CD4-positive, alpha-beta T cell treated with Interleukin-12 subunit alpha and Interleukin-12 subunit beta, for 1 hour (primary cell): ENCODE measurements around the gene LANCL3.
"Not testable (repeated sequence)": the region's sequence is repeated elsewhere in the genome, so short reads cannot be mapped to it uniquely, and the experiment has no call there.

Experiments
- DNase-seq: peaks from one replicate; pipeline ENCODE4 v3.0.0-alpha.2; 2020

The LANCL3 gene

DNA sequence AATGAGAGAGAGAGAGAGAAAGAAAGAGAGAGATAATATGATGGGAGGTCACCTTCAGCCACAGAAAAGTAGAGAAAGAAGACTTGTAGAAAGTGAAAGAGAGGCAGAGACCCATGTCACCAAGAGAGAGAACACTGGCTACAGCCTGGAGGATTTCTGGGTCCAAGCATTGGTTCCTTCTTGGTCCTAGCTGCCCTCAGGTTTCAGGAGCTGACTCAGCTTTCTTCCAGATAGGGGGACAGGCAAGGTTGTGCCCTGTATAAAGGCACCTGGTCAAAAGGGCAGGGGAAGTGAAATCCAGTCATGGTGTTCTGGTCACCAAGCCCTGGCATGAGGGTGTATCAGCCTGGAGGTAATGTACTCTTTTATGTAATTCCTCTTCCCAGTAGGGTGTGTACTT is 66.6 kb downstream of the LANCL3 start:
- DNase-seq: no peak

DNA sequence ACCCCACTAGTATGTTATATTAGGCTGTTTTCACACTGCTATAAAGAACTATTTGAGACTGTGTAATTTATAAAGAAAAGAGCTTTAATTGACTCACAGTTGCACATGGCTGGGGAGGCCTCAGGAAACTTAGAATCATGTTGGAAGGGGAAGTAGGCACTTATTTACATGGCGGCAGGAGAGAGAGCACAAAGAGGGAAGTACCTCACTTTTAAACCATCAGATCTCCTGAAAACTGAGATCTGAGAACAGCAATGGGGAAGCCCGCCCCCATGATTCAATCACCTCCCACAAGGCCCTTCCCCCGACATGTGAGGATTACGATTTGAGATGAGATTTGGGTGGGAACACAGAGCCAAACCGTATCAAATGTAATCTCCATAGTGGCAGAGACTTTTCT is 68.7 kb downstream of the LANCL3 start:
- no peak for DNase-seq

DNA sequence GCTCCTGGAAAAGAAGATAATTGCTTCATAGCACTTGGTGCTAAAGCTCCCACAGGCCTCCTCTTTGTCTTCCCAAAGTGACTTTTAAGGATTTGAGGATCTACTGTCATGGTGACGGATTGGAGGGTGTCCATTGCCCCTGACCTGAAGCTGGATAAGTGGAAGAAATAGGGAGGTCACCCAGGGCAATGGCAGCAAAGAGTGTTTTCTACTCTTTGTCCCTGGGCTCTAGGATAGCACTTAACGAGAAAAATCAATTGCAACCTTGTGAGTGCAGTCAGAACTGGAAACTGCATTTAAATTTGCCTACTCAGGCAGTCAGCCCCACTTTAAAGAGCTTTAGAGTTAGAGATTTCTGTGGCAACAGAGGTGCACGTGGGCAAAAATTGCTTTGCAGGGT is 70.4 kb downstream of the LANCL3 start:
- no peak for DNase-seq

DNA sequence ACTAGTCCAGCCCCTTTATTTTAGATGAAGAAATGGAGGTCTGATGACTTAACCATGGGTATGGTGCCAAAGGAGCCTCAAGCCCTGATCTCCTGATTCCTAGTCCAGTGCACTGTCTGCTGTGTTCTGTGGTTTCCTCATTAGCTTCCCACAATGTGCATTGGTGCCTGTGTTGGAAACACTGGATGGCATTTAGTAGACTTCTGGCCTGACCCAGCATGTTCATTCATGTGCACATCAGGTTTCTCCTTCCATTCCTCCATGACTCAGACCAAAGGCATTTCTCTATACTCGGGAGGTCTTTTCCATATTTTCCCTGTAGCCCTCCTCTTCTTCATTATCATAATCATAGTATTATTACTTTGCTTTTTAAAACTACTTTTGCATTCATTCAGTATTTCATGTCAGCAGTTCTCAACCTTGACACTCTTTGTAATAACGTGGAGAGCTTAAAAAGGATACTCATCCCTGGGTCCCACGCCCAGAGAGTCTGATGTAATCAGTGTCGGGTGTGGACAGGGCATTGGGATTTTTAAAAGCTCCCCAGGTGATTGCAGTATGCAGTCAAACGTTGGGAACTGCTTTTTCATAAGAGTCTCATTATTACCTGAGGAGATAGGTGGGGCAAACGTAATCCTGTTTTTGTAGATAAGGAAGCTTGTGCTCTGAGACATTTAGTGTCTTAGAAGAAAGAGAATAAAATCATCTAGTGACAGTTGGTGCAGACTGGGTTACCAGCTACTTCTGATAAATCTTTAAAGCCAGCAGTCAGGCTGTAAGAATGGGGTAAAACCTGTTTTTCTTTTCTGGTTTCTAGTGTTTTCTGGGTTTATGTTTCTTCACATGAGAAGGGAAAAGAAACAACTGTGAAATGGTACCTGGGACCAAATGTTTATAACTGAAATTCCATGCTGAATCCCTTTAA is 73.2 kb downstream of the LANCL3 start:
- no peak for DNase-seq

DNA sequence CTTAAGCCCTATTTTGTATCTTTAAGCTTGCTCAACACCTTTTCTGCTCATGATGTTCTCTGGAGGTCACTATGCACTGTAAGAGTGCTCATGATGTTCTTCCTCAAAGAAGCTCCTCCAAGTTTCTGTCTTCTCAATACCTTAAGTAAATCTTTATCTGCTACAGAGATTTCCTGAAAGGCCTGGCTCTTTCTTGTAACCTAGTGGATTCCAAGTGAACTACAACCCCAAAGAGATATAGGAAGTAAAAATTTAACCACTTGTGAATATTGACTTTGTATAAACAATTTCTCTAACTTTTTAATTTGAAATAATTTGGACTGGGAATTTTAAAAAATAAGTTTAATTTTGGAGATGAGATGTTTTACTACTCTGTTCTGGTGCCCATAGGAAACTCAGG is 74.8 kb downstream of the LANCL3 start:
- DNase-seq: no peak

DNA sequence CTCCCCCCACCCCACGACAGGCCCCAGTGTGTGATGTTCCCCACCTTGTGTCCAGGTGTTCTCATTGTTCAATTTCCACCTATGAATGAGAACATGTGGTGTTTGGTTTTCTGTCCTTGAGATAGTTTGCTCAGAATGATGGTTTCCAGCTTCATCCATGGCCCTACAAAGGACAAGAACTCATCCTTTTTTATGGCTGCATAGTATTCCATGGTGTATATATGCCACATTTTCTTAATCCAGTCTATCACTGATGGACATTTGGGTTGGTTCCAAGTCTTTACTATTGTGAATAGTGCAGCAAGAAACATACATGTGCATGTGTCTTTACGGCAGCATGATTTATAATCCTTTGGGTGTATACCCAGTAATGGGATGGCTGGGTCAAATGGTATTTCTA is 79.4 kb downstream of the LANCL3 start:
- DNase-seq: not testable (repeated sequence)

DNA sequence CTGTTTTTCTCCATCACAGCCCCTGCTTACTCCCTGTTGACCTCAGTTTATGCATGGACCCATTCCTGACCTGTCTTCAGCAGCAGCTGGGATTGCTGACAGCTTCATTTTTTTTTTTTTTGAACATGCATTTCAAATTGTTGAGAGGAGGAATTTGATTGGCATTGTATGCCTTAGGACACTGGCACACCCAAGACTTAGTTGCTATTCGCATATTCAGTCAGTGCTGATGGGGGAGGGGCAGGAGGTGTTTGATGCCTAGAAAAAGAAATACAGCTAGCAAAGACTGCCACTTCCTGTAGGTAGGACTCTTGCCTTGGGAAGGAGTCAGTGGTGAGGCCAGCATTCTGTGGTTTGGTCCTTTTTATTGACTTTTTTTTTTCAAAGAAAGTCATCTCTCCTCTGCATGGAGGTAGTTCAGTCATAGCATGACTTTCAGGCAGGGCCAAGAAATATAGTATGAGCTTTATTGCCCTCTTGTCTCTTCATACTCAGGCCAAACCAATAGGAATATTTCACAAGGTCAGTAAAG is 80.5 kb downstream of the LANCL3 start:
- no peak for DNase-seq

DNA sequence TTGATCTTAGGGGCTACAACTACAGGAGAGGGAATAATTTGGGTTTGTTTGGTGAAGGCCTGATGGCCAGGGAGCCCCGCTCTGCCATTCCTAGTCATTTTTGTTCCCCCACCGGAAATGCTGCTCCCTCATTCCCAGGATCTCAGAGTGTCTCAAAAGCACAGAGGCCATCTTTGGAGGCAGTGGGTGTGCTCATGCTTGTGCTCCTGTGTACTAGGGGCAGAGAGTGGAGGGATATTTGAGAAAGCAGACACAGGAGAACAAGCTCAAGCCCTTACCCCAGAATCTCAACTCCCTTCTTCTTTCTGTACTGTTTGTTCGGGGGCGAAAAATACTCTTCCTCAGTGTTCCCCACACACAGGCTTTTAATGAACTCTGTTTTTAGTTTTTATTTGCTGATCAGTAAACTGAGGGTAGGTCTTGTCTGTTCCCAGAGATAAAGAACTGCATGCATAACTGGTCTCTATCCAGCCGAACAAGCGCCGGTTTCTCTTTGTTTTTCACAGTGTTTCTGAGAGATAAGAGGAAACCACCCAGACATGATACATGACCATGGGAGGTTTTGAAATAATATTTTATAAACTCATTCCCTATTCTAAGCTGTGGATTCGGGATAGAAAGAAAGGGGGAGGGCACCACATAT is 81.2 kb downstream of the LANCL3 start:
- DNase-seq: no peak

DNA sequence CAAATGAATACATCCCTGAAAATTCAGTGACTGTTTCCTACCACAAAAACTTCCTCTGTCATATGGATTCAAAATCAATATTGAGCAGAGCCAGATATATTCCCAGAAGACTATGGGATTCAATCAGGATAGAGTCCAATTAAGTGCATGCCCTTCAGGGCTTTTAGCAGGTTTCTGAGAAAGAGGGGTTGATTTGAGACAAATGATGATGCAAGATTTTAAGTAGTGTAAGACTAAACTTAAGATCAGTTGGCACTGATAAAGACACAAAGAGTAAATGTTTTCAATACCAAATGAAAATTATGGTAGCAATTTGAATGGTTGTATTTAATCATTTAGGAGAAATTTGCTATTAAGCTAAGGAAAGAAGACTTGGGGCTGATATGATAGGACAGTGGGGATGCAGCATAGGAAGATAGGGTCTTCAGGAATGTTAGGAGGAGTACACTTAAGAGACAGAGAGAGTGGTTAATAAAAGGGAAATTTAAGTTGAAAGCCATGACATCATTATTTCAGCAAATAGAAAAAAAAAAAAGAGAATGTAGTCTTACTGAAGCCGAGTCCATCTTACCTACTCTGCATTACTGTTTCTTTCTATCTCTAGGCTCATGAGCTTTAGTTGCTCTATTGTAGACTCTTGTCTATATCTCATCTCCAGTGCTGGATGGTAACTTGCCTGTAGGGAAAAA is 82.1 kb downstream of the LANCL3 start:
- DNase-seq: no peak

DNA sequence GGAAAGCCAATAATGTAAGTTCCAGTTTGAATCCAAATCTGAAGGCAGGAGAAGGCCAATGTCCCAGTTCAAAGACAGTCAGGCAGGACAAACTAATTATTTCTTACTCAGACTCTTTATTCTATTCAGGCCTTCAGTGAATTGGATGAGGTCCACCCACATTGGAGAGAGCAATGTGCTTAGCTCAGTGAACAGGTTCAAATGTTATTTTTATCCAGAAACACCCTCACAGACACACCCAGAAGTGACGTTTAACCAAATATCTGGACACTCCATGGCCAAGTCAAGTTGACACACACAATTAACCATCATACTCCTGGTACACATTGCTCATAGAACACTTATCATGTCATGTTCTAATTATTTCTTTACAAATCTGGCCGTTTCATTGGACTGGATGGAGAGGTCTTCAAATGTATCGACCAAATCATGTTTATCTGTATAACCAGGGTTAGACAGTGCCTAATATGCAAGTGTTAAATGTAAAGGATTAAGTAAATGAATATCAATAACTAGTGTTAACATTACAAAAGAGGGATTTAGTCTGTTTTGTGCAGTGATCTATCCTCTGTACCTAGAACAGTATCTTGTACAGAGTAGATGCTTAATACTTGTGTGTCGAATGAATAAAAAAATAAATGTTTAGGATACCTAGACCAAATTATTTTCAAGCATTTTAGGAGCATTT is 87.0 kb downstream of the LANCL3 start:
- DNase-seq: no peak

DNA sequence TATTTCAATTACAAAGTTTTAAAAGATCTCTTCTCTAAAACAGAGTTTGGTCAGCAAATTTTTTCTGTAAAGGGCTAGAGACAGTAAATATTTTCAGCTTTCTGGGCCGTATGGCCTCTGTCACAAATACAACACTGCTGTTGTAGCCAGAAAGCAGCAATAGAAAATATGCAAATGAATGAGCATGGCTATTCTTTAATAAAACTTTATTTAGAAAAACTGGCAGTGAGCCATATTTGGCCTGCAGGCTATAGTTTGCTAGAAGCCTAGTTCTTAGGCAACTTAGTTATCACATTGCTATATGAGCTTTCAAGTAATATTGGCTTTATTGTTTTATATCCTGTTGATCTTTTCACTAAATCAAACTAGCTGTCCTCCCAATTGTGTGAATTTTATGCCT is 87.6 kb downstream of the LANCL3 start:
- DNase-seq: no peak

DNA sequence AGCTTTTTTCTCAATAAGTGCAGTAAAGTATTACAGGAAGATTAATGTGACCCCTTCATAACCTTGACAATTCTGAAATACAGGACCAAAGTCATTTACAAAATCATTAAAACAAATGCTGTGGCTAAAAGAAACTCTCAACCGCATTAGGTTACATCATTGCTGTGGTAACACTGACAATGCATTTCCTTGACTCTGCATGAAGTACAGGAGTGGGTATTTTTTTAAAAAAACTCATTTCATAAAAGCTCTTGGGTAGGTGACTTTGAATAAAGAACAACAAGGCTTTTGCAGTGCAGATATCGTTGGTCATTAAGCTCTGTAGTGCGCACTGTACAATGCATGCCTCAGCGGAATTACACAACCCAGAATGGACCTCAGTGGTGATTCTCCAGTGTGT is 90.7 kb downstream of the LANCL3 start:
- no peak for DNase-seq

DNA sequence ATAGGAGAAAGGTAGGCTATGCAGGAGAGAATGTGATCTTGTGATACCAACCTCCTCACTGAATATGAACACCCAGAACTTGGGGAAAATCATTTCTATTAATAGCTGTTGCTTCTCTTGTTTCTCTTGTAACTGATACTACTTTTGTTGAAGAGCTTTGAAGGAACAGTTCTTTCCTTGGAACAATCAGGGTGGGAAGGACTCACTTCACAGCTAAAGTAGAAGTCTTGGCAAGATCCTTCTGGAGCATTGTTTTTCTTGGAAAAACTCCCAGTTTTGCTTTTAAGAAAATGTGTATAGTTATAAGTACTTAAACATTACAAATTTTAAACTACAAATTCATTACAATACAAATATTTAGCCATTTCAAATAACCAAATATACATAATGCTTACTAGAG is 95.1 kb downstream of the LANCL3 start:
- no peak for DNase-seq

DNA sequence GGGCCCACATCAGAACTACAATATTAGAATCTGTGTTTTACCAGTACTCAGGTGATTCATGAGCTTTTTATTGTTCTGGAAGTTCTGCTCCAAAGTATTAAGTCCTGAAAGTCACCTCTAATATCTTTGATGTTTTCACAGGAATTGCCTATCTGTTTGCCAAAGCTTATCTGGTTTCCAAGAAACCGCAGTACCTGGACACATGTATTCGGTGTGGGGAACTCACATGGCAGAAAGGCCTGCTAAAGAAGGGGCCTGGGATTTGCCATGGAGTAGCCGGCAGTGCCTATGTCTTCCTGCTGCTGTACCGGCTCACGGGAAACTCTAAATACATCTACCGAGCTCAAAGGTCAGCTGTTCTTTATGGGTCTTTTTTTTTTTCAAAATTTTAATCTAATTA is 95.7 kb downstream of the LANCL3 start:
- DNase-seq: no peak

DNA sequence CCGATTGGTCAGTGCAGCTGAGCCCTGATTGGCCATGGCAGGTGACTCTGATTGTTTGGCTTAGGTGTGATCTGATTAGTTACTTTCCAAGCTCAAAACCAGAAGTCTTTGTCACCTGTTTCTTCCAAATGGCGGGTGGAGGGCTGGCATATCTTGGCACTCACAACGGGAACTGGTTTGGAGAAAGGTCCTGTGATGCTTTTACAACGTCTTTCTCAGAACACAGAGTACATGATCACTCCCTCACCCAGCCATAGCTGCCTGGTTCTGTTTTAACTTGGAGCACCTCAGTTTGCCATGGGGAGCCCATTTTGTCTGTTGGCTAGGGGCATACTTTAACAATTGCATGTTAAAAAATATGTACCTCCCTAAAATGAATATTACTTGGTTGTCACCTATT is 101.1 kb downstream of the LANCL3 start:
- no peak for DNase-seq

DNA sequence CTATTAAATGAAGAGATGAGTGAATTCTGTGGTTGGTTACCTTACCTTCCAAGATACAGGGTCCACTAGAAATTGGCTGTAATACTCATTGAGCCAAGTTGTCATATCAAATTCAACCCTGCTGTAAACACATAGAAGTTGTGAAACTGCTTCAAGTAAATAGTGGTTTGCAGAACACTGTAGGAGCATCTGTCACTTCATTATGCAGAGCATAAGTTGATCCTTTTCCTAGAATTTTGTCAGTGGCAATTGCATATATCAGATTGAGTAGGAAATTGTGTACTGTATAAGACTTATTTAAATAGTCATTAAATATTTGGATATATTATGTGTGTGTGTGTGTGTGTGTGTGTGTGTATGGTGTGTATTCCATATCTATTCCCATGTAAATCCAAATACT is 105.3 kb downstream of the LANCL3 start:
- DNase-seq: no peak

DNA sequence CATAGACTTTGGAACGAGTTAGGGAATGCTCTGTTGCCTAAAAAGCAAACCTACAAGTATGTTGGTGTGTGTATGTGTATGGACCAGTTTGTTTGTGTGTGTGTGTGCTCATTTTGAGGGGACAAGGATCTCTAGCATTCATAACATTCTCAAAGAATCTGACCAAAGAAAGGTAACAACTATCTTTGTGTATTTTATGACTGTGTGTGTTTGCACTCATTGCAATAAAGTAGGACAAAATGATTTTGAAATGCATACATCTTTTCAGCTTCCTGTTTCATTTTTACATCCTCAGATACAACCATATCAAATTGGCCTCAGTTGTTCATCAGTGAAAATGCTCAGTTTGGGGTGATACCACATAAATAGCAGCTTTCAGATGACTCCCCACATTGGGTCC is 105.8 kb downstream of the LANCL3 start:
- no peak for DNase-seq

DNA sequence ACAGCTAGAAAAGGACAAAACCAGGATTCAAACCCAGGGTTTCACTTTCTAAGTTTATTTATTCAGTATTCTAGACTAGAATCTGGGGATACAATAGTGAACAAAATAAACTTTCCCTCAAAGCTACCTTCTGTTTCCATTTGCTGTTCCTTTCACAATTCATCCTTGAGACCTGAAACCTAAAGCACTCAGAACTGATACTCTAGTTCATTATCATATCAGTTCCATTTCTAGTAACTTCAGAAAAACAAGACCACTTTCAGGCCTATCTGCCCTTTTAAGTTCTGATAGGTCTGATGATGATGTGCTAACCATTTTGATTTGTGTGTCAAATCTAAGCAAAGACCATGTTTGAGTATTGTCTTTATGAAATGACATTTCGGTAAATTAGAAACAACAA is 106.3 kb downstream of the LANCL3 start:
- no peak for DNase-seq

DNA sequence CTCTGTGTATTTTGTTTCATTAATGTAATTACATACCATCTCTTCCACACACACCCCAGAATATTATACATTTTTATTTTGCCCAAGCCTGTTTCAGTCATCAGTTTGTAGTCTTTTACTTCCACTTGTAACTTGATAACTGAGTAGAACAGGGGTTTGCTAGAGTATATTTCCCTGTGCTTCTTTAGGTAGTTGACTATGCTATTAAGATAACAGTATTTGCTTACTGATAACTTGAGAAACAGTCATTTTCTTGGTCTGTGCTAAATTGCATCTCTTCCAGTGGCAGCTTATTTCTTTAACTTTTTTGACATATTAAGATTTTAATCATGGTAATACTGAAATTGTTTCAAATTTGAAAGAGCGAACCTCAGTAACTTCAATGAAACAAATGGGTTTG is 107.1 kb downstream of the LANCL3 start:
- no peak for DNase-seq

DNA sequence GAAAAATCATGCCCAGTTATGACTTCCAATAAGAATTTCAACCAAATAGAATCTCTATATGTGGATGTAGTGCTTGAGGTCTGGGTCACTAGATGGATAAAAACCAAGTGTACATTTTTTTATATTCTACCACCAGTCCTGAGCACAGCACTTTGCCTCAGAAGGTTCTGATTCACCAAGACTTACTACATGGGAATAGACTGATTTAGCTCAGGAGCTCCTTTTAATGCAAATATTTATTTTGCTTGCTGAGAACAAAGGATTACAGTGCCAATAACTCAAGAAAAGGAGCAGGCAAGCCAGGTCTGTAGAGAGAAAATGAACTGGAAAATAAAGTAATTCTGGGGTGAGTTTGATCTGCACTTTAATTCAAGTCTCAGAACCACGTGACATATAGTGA is 107.8 kb downstream of the LANCL3 start:
- no peak for DNase-seq

DNA sequence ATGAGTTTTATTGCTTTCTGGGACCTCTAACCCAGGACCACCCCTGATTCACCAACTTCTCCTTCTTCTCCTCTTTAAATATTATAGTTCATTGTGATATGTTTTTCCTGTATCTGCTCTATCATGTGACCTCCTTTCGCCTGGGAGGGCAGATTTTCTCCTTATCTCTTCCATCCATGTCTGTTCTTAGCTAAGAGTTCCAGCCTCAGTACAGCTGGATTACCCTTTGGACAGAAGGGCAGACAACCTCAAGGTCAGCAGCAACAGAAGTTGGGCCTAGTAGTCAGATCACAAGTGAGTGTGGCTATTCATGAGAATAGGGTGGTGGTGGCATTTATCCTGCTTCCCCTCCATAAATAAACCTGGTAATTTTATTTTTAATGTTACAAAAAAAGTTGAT is 108.4 kb downstream of the LANCL3 start:
- no peak for DNase-seq

DNA sequence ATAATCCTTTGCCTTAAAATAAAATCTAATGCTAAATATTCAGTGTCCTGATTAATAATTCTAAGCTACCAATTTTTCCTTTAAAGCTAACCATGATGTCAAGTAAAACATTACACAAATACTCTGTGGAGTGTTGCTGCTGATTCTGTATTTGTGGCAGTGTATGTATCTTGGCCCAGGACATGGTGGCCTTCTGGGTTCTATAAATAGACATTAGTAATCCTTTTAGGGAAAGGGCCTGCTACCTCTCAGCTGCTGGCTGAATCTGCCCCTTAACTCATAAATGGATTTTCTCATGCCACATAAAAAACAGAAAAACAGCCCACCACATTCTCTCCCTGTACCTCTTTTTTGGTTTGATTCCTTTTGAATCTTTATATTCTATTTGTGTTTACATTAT is 113.0 kb downstream of the LANCL3 start:
- DNase-seq: no peak

DNA sequence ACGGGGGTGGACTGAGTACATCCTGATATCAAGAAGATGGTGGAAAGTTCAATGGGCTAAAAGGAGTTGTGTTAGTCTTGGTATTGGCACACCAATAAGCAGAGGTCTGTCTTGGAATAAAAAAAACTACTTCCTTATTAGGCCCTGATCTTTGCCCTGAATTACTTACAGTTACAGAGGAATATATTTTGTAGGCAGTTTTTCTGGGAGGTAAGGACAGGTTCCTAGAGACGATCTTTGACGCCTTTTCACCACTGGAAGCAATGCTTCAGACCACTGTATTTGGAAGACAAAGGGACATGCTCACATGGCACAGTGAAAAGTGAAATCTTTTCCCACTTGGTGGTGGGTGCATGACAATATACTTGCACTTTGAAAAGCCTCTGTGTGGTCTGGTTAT is 113.5 kb downstream of the LANCL3 start:
- DNase-seq: no peak
